ENCODE data around the gene LYZ.

LYZ gene

GRCh38 chr12:69392179-69392928, 44.2 kb downstream of the LYZ start:
- H3K36me3 ChIP-seq (ENCODE audit: insufficient read depth, low read length) = peaks cover 12% of the 10 kb centered on the region
- no peaks in the 10 kb centered on the region for H3K27me3 ChIP-seq (ENCODE audit: control insufficient read depth in 1 of 2, insufficient read depth in 2 of 2, low read length in 2 of 2)
- no peaks in the 10 kb centered on the region for H3K4me1 ChIP-seq (ENCODE audit: insufficient read depth, low read length)
- H3K9ac ChIP-seq (ENCODE audit: low read length) = no peak overlapping the region
- H3K4me3 ChIP-seq (ENCODE audit: low read depth in 1 of 2, low read length in 2 of 2) = no peak overlapping the region
- H3K9me3 ChIP-seq (ENCODE audit: low read length) = peaks cover 5% of the 10 kb centered on the region
- H3K27ac ChIP-seq (ENCODE audit: low read depth, low read length) = no peak overlapping the region

DNA sequence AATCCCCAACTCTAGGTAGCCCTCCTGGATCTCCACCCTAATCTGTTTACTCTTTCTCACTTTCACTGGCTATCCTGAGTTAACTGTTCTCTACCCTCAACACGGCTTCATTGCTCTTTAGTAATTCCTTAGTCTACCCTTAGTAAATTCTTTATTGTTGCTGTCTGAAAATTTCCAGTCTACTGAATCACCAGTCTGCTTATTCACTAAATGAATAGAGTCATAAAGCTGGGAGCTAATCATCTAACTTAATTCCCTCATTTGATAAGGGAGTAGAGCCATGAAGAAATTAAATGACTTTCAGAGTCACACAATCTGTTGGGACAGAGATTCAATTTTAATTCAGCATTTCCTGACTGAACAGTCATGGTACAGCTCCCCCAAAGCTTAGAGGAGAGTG, 47.9 kb downstream of the LYZ start:
- Histone ChIP-seq H3K36me3 (ENCODE audit: insufficient read depth, low read length) (peaks cover 12% of the 10 kb centered on the region), H3K27me3 (ENCODE audit: control insufficient read depth in 1 of 2, insufficient read depth in 2 of 2, low read length in 2 of 2) (no peaks in the 10 kb centered on the region), H3K9ac (ENCODE audit: low read length) (no peak overlapping the region), H3K27ac (ENCODE audit: low read depth, low read length) (no peak overlapping the region), H3K4me3 (ENCODE audit: low read depth in 1 of 2, low read length in 2 of 2) (no peak overlapping the region), H3K4me1 (ENCODE audit: insufficient read depth, low read length) (no peaks in the 10 kb centered on the region), H3K9me3 (ENCODE audit: low read length) (peaks cover 5% of the 10 kb centered on the region)

- Histone ChIP-seq H3K9ac (ENCODE audit: low read length) (no peak overlapping the region), H3K27me3 (ENCODE audit: control insufficient read depth in 1 of 2, insufficient read depth in 2 of 2, low read length in 2 of 2) (no peaks in the 10 kb centered on the region), H3K36me3 (ENCODE audit: insufficient read depth, low read length) (peaks cover 4% of the 10 kb centered on the region), H3K27ac (ENCODE audit: low read depth, low read length) (no peak overlapping the region), H3K9me3 (ENCODE audit: low read length) (peaks cover 5% of the 10 kb centered on the region), H3K4me3 (ENCODE audit: low read depth in 1 of 2, low read length in 2 of 2) (no peak overlapping the region), H3K4me1 (ENCODE audit: insufficient read depth, low read length) (no peaks in the 10 kb centered on the region)
Measured at GRCh38 chr12:69396963-69397362, 48.8 kb downstream of the LYZ start.

- H3K9ac ChIP-seq (ENCODE audit: low read length) = no peak overlapping the region
- H3K4me1 ChIP-seq (ENCODE audit: insufficient read depth, low read length) = no peaks in the 10 kb centered on the region
- no peaks in the 10 kb centered on the region for H3K27me3 ChIP-seq (ENCODE audit: control insufficient read depth in 1 of 2, insufficient read depth in 2 of 2, low read length in 2 of 2)
- H3K36me3 ChIP-seq (ENCODE audit: insufficient read depth, low read length) = no peaks in the 10 kb centered on the region
- no peak overlapping the region for H3K27ac ChIP-seq (ENCODE audit: low read depth, low read length)
- H3K4me3 ChIP-seq (ENCODE audit: low read depth in 1 of 2, low read length in 2 of 2) = no peak overlapping the region
- H3K9me3 ChIP-seq (ENCODE audit: low read length) = peaks cover 5% of the 10 kb centered on the region
Measured at GRCh38 chr12:69397978-69398377, 49.8 kb downstream of the LYZ start.

GRCh38 chr12:69401940-69402339, 53.8 kb downstream of the LYZ start:
- no peaks in the 10 kb centered on the region for H3K27me3 ChIP-seq (ENCODE audit: control insufficient read depth in 1 of 2, insufficient read depth in 2 of 2, low read length in 2 of 2)
- no peaks in the 10 kb centered on the region for H3K36me3 ChIP-seq (ENCODE audit: insufficient read depth, low read length)
- H3K4me1 ChIP-seq (ENCODE audit: insufficient read depth, low read length) = no peaks in the 10 kb centered on the region
- H3K27ac ChIP-seq (ENCODE audit: low read depth, low read length) = no peak overlapping the region
- H3K4me3 ChIP-seq (ENCODE audit: low read depth in 1 of 2, low read length in 2 of 2) = no peak overlapping the region
- H3K9me3 ChIP-seq (ENCODE audit: low read length) = peaks cover 2% of the 10 kb centered on the region
- no peak overlapping the region for H3K9ac ChIP-seq (ENCODE audit: low read length)
